Raji (cell line): Measurements from ENCODE around the gene WDR49.

ENCODE experiments used
- POLR2A ChIP-seq: IDR thresholded peaks from 2 replicates; pipeline ENCODE4 v1.6.1; 2011; ENCODE audit warnings: low read depth, low read length, control low read depth; ENCODE audit not compliant: insufficient read depth

Gene WDR49

DNA sequence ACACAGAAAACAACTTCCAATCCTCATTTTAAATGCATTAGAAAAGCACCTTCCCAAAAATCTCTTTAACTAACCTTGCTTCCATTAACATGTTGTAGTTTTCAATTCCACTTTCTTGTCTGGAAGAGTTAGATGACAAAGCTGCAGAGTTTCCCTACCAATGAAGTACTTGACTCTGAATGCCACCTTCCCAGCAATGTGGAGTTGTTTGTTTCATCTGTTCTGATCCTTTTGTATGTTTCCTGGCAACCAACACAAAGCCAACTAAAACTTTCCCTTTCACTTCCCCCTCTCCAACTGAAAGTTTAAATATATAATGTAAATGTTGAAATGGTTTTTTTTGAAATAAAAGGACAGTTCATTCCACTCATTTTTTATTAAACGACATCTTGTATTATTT is at the start of gene WDR49:
TSS of gene WDR49 (minus strand) at position 183 of the 400 bp plus-strand sequence. CDS start 517 bp downstream, outside the sequence.
- no peak for TF ChIP-seq POLR2A

DNA sequence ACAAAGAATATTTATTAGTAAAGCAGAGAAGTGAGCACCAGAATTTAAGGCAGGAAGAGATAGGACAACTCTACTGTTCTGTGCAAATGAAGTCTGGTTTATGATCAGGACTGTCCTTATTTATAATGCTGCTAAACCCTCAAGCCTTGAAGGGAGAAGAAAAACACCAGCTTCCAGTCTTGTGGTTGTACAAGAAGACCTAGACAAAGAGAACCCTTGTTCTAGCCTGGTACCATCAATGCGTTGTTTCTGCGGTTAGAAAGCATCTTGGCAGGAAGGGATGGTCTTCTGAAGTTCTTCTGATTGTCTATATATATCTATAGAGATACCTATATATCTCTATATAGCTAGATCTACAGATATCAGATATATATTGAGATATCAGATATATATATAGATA is 47.2 kb upstream of the WDR49 start:
- TF ChIP-seq POLR2A = no peak

DNA sequence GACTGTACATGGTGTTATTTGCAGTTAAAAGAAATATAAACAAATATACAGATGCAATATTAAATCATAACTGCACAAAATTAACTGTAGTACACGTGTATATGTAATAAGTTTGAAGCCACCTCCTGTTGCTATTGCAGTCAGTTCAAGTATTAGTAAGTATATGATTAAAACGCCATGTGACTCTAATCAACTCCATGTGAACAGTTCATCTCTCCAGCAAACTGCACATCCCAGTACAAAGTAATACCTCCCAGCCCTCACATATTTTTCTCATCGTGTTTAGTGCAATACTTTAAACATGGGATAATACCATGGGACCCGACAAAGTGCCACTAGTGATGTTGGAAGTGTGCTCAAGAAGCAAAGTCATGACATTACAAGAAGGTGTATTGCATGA is 46.3 kb upstream of the WDR49 start:
- no peak for TF ChIP-seq POLR2A

DNA sequence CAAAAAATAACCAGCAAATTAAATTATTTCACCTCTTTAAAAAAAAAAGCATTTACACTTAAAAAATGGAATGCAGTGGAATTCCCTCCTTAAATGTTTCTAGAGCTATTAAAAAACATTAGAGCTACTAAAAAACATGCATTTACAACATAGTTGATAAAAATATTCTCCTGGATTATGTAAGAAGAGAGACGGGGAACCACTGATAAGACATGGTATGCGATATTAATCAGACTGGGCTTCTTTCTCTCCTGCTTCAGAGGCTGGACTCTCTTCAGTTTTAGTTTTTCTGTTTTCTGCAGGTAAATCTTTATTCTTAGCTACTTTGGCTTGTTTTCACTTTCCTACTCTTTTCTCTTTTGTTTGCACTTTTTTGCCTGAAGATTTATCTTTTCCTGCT is 40.4 kb upstream of the WDR49 start:
- no peak for TF ChIP-seq POLR2A

DNA sequence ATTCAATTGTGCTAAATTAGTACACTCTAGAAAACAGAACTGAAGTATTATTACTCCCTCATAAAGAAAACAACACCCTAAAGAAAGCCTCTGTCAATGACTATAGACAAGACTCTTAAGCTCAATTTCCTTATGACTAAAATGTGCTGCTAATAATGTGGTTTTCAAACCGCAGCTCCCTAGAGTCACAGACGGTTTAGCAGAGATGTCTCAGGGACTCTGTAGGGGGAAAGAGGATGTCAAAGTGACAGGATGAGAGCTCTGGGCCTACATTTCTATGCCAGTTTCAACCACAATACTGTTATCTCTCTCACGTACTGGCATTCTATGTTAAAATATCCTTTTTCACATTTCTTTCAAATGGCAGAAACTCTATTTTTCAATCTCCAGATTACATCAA is 37.6 kb upstream of the WDR49 start:
- no peak for TF ChIP-seq POLR2A

DNA sequence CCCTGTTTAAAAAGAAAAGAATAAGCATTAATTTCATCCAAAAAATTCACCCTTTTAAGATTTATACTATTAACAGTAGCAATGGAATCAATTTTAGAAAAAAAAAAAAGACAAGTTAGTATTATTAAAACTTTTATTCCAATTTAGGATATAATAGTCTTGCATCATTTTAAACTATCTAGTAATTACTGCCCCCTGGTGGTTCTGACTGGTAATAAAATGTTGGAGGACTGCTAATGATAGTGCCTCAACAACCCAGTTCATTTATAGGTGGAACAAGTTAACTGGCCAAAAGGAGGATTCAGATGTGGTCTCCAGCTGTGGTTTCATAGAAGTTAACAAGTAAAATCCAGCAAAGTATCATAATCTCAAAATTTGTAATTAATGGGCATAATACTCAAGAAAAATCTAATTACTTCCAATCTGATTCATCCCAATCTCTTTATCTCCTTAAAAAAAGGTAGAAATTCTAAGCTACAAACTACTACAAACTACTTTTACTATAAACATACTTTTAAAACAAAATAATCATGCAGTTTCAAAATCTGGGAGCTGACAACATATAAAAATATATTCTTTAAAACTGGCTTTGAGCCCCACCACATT is 30.7 kb upstream of the WDR49 start:
- TF ChIP-seq POLR2A = no peak

DNA sequence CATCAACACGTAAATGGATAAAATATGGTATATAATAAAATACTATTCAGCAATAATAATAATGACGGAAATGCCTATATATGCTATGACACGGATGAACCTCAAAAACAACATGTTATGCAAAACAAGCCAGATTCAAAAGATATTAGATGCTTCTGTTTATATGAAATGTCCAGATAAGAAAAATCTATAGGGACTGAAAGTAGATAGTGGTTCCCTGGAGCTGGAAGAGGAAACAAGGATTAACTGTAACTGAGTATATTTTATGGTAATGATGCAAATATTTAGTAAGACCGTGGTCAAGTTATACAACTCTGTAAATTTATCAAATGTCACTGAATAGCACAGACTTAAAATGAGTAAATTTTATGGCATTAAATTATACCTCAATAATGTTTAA is 25.8 kb upstream of the WDR49 start:
- no peak for TF ChIP-seq POLR2A

DNA sequence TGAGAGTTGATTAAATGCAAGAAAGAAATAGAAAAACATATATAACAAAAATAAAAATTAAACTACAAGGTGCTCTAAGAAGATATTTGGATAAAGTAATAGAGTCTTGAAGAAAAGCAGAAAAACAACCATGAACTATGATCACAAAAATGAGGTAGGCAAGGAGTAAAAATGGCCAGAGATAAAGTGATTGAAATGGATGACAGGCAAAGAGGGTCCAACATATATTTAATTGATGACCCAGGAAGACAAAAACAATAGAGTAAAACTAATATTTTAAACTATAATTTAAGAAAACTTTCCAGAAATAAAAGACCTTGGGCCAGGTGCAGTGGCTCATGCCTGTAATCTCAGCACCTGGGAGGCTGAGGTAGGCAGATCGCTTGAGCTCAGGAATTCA is 22.1 kb upstream of the WDR49 start:
- TF ChIP-seq POLR2A = no peak

DNA sequence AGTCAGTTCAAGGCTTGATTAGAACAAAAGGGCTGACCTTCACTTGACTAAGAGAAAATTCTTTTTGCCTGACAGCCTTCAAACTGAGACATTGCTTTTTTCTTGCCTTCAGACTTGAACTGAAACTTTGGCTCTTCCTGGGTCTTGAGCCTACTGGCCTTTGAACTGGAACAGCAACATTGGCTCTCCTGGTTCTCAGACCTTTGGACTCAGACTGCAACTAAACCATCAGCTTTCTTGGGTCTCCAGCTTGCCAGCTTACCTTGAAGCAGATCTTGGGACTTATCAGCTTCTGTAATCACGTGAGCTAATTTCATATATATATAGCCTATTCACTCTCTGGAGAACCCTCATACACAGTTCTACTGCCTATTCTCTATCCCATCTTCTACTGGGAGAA is 19.5 kb upstream of the WDR49 start:
- no peak for TF ChIP-seq POLR2A

DNA sequence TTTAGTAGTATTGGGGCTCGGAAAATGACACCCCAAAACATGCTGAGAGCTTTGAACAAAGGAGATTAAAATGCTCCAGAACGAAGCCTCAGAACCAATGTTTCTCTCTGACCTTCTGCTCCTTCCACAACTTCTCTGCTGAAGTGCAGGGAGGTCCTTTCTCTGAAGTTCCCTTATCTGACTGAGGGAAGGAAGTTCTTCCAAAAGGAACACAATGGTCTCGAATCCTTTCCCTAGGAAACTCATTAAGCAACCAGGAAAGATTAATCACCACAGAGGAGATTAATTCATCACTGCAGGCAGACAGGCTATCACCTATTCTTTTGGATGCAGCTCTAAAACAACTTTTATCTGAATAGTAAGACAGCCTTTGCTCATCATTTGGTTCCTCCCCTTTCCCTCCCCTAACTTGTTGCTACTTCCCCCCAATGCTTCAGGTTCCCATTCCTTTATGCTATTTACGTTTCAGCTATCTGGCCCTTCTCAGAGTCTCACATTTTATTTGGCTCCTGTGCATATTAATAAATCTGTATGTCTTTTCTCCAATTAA is 18.2 kb upstream of the WDR49 start:
- no peak for TF ChIP-seq POLR2A

DNA sequence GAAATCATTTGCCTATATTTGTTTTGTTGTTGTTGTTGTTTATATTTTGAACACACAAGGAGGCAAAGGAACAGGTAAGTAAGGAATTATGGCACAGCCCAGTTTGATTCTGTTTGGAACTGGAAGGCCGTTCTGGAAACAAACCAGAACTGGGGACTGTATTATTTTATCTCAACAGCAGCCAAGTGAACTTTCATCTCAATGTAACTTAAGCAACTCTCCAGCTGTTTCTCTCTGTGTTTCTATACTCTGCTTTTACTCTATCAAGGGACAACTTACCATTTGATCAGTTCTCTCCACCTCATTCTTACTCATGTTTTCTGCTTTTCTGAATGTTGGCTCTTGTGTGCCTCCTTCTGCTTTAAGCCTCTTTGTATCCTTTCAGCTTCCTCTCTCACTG is 16.0 kb upstream of the WDR49 start:
- no peak for TF ChIP-seq POLR2A

DNA sequence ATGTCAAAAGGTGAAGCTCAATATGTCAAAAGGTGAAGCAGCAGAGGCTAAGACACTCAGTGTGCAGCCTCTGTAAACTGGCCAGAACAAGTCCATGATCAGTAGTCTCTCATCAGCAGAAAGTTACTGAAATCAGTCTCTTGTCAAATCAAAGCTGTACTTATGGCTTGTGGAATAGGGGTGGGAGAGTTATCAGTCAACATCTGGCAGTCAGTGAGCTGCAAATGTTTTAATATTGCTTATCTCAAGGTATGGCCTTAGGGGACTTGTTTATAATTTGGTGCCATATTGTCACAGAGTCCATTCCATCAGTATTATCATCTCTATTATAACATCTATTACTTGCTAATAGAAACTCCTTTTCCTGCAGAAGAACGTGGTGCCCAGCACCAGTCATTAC is 14.9 kb upstream of the WDR49 start:
- no peak for TF ChIP-seq POLR2A

DNA sequence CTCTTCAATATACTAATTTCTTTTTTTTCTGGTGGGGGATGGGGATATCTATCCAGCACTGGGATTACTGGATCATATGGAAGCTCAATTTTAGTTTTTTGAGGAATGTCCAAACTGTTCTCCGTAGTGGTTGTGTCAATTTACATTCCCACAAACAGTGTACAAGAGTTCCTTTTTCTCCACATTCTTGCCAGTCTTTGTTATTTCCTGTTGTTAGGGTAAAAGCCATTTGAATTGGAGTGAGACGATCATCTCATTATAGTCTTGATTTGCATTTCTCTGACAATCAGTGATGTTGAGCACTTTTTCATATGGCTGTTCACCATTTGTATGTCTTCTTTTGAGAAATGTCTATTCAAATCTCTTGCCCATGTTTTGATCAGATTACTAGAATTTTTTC is 12.8 kb upstream of the WDR49 start:
- TF ChIP-seq POLR2A = no peak

DNA sequence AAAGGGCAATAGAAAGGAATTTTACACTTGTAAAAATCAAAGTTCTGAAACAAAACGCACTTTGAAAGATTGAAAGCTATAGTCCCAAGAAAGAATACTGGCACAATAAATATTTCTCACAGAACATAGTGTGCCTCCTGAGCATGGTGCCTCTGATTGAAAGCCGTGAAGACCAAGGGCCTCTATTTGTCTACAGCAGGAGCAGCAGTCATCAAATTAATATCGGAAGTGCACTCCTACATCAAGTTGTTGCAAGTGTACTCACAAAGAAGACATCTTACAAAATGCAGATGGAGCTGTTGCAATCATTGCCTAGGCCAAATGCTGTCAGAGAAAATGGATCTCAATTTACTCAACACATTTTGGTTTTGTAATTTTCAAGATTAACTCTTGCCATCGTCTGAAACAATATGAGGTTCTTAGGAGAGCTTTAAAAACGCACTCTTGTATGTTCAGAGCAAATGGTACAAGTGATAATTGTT is 9.2 kb upstream of the WDR49 start:
- no peak for TF ChIP-seq POLR2A

DNA sequence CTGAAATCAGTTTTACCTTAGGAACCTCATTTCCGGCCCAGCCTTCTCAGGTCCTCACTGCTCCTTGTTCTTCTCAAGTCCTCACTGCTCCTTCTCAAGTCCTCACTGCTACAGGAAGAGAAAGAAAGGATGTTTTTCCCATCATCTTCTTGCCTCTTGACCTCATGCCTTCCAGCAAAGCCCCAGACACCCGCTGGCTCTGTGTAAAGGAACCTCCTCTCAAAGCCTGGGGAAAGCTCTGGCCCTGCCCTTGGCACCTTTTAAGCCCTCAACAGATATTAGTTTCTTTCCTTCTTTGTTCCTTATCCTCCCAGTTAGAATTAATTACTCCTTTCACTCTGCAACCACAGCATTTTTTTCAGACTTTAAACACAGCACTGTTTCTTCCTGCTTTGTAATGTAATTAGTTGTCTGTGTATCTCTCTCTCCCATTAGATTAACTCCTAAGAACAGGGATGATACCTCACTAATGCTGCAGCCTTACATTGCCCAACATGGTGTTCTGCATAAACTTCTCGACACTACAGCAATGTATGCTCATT is 4.0 kb upstream of the WDR49 start:
- TF ChIP-seq POLR2A = no peak

DNA sequence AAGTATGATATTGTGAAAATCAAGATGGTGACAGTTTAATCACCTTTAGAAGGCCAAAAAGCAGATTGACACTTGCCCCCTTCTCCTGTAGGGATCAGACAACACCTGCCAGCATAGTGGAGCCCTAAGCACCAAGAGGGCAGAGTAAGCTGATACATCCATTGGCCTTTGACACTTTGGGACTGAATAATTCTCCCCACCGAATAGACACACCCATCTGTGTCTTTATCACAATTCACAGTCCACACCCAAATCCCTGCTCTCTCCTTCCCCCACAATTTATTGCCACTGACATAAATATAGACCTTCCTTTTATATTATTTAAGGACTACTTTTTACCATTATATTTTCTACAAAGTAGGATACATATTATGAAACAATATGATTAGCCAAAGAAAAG is 3.1 kb upstream of the WDR49 start:
- no peak for TF ChIP-seq POLR2A

DNA sequence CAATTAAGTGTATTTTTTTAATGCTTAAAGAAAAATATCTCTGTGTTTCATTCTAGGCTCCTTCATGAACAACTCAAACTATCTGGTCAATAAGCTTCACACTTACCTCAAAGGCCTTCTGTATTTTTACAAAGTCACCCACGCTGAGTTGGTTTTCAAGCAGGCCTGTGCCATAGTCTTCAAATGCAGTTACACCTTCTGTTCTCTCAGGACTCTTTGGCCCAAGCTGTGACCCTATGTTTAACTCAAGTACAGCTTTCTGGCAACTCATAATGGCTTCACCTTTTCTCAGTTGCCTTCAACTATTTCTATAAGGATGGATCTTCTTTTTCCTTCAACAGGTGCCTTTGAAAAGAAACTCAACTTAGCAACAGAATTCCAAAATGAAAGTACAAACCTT is 587 bp downstream of the WDR49 start:
- no peak for TF ChIP-seq POLR2A
